HG03060 (cell line): ENCODE data around the gene M1AP.

Source experiments
- ATAC-seq: cut with Tn5 transposase; IDR thresholded peaks from one replicate; pipeline ENCODE4 v1.9.1; 2021; ENCODE audit warnings: low read depth, moderate number of reproducible peaks; ENCODE audit not compliant: unreplicated experiment

M1AP gene

GRCh38 chr2:74507926-74508520 is 140.1 kb downstream of the M1AP start:
- no peak for ATAC-seq
